ENCODE measurements around the gene KCNMA1. TPM values are rescaled to one million over a fixed set of nuclear protein-coding genes. Genes with fewer than 3 reads are reported as not detected.

Gene KCNMA1
- total RNA-seq, 1 donor from 2014 or later = 30.1 TPM

- DNase-seq (ENCODE audit: extremely low spot score, unreplicated experiment) = no peak
- H3K36me3 Mint-ChIP-seq = no peaks in the 10 kb centered on the region
- no peak overlapping the region for H3K4me3 Mint-ChIP-seq
- H3K4me1 Mint-ChIP-seq (ENCODE audit: unreplicated experiment) = peaks cover 16% of the 10 kb centered on the region
- no peak overlapping the region for H3K27ac Mint-ChIP-seq
- no peak for TF ChIP-seq CTCF (conservative IDR thresholded peaks at IDR 0.05)
- H3K27me3 Mint-ChIP-seq = peaks cover 11% of the 10 kb centered on the region
- H3K9me3 Mint-ChIP-seq = no peaks in the 10 kb centered on the region
Measured at GRCh38 chr10:77598606-77599005, 39.0 kb downstream of the KCNMA1 start.

- no peaks in the 10 kb centered on the region for H3K36me3 Mint-ChIP-seq
Measured at GRCh38 chr10:77597560-77597959, 40.0 kb downstream of the KCNMA1 start.

GRCh38 chr10:77594471-77594783 is 43.2 kb downstream of the KCNMA1 start:
- no peaks in the 10 kb centered on the region for H3K9me3 Mint-ChIP-seq
- TF ChIP-seq CTCF (conservative IDR thresholded peaks at IDR 0.05) = no peak
- no peak overlapping the region for H3K27ac Mint-ChIP-seq
- H3K4me3 Mint-ChIP-seq = no peak overlapping the region
- H3K4me1 Mint-ChIP-seq (ENCODE audit: unreplicated experiment) = no peaks in the 10 kb centered on the region
- peaks cover 8% of the 10 kb centered on the region for H3K27me3 Mint-ChIP-seq
- H3K36me3 Mint-ChIP-seq = no peaks in the 10 kb centered on the region
- DNase-seq (ENCODE audit: extremely low spot score, unreplicated experiment) = no peak

More at GRCh38 chr10:77597560-77597959, 40.0 kb downstream of the KCNMA1 start:
- no peak for TF ChIP-seq CTCF (conservative IDR thresholded peaks at IDR 0.05)
- no peaks in the 10 kb centered on the region for H3K9me3 Mint-ChIP-seq
- peaks cover 11% of the 10 kb centered on the region for H3K27me3 Mint-ChIP-seq
- peaks cover 6% of the 10 kb centered on the region for H3K4me1 Mint-ChIP-seq (ENCODE audit: unreplicated experiment)
- DNase-seq (ENCODE audit: extremely low spot score, unreplicated experiment) = no peak
- H3K4me3 Mint-ChIP-seq = no peak overlapping the region
- no peak overlapping the region for H3K27ac Mint-ChIP-seq

GRCh38 chr10:77593771-77594470 is 43.7 kb downstream of the KCNMA1 start:
- no peak overlapping the region for H3K4me3 Mint-ChIP-seq
- no peak overlapping the region for H3K27ac Mint-ChIP-seq
- no peak for TF ChIP-seq CTCF (conservative IDR thresholded peaks at IDR 0.05)
- no peaks in the 10 kb centered on the region for H3K36me3 Mint-ChIP-seq
- no peaks in the 10 kb centered on the region for H3K4me1 Mint-ChIP-seq (ENCODE audit: unreplicated experiment)
- peaks cover 8% of the 10 kb centered on the region for H3K27me3 Mint-ChIP-seq
- DNase-seq (ENCODE audit: extremely low spot score, unreplicated experiment) = no peak
- H3K9me3 Mint-ChIP-seq = no peaks in the 10 kb centered on the region

- Mint-ChIP-seq H3K36me3 (no peaks in the 10 kb centered on the region), H3K27me3 (peaks cover 8% of the 10 kb centered on the region), H3K9me3 (no peaks in the 10 kb centered on the region), H3K4me1 (ENCODE audit: unreplicated experiment) (no peaks in the 10 kb centered on the region), H3K27ac (no peak overlapping the region), H3K4me3 (no peak overlapping the region)
- DNase-seq (ENCODE audit: extremely low spot score, unreplicated experiment) = no peak
- TF ChIP-seq CTCF (conservative IDR thresholded peaks at IDR 0.05) = no peak
Measured at GRCh38 chr10:77592946-77593636, 44.5 kb downstream of the KCNMA1 start.
